ENCODE measurements around the gene PRDM4.
"Not testable (repeated sequence)": the region's sequence is repeated elsewhere in the genome, so short reads cannot be mapped to it uniquely, and the experiment has no call there.

Gene PRDM4

GRCh38 chr12:107730618-107731341, 30.2 kb downstream of the PRDM4 start:
- Histone ChIP-seq H3K27me3 (replicated peaks; ENCODE audit: control insufficient read depth, insufficient read depth, low read length) (no peaks in the 10 kb centered on the region), H3K4me3 (replicated peaks; ENCODE audit: low read depth, low read length) (no peak overlapping the region), H3K36me3 (ENCODE audit: control insufficient read depth, insufficient read depth, low read length) (peaks cover 2% of the 10 kb centered on the region)
- TF ChIP-seq CTCF (IDR thresholded peaks at IDR 0.05; ENCODE audit: insufficient read depth, low read length, poor library complexity, severe bottlenecking): no peak
- no peak for DNase-seq (ENCODE audit: extremely low read depth, insufficient read length)

GRCh38 chr12:107727742-107728141, 33.2 kb downstream of the PRDM4 start:
- not testable (repeated sequence) for H3K4me3 ChIP-seq (replicated peaks; ENCODE audit: low read depth, low read length); H3K36me3 ChIP-seq (ENCODE audit: control insufficient read depth, insufficient read depth, low read length); DNase-seq (ENCODE audit: extremely low read depth, insufficient read length); H3K27me3 ChIP-seq (replicated peaks; ENCODE audit: control insufficient read depth, insufficient read depth, low read length)

- DNase-seq (ENCODE audit: extremely low read depth, insufficient read length); H3K4me3 ChIP-seq (replicated peaks; ENCODE audit: low read depth, low read length); H3K27me3 ChIP-seq (replicated peaks; ENCODE audit: control insufficient read depth, insufficient read depth, low read length); H3K36me3 ChIP-seq (ENCODE audit: control insufficient read depth, insufficient read depth, low read length): not testable (repeated sequence)
Measured at GRCh38 chr12:107727327-107727726, 33.6 kb downstream of the PRDM4 start.

- DNase-seq (ENCODE audit: extremely low read depth, insufficient read length): no peak
- H3K36me3 ChIP-seq (ENCODE audit: control insufficient read depth, insufficient read depth, low read length): peaks cover 3% of the 10 kb centered on the region
- H3K4me3 ChIP-seq (replicated peaks; ENCODE audit: low read depth, low read length): no peak overlapping the region
- H3K27me3 ChIP-seq (replicated peaks; ENCODE audit: control insufficient read depth, insufficient read depth, low read length): no peaks in the 10 kb centered on the region
- no peak for TF ChIP-seq CTCF (IDR thresholded peaks at IDR 0.05; ENCODE audit: insufficient read depth, low read length, poor library complexity, severe bottlenecking)
Measured at GRCh38 chr12:107718606-107719005, 42.3 kb downstream of the PRDM4 start.

GRCh38 chr12:107715780-107716179, 45.2 kb downstream of the PRDM4 start:
- H3K36me3 ChIP-seq (ENCODE audit: control insufficient read depth, insufficient read depth, low read length): peaks cover 8% of the 10 kb centered on the region
- no peak for DNase-seq (ENCODE audit: extremely low read depth, insufficient read length)
- no peaks in the 10 kb centered on the region for H3K27me3 ChIP-seq (replicated peaks; ENCODE audit: control insufficient read depth, insufficient read depth, low read length)
- TF ChIP-seq CTCF (IDR thresholded peaks at IDR 0.05; ENCODE audit: insufficient read depth, low read length, poor library complexity, severe bottlenecking): no peak
- no peak overlapping the region for H3K4me3 ChIP-seq (replicated peaks; ENCODE audit: low read depth, low read length)

GRCh38 chr12:107705522-107705921, 55.4 kb downstream of the PRDM4 start:
- H3K36me3 ChIP-seq (ENCODE audit: control insufficient read depth, insufficient read depth, low read length); DNase-seq (ENCODE audit: extremely low read depth, insufficient read length); H3K27me3 ChIP-seq (replicated peaks; ENCODE audit: control insufficient read depth, insufficient read depth, low read length); H3K4me3 ChIP-seq (replicated peaks; ENCODE audit: low read depth, low read length): not testable (repeated sequence)

GRCh38 chr12:107704041-107704440, 56.9 kb downstream of the PRDM4 start:
- DNase-seq (ENCODE audit: extremely low read depth, insufficient read length): no peak
- TF ChIP-seq CTCF (IDR thresholded peaks at IDR 0.05; ENCODE audit: insufficient read depth, low read length, poor library complexity, severe bottlenecking): no peak
- Histone ChIP-seq H3K4me3 (replicated peaks; ENCODE audit: low read depth, low read length) (no peak overlapping the region), H3K27me3 (replicated peaks; ENCODE audit: control insufficient read depth, insufficient read depth, low read length) (no peaks in the 10 kb centered on the region), H3K36me3 (ENCODE audit: control insufficient read depth, insufficient read depth, low read length) (peaks cover 12% of the 10 kb centered on the region)
